CD4-positive, alpha-beta T cell treated with Interleukin-17A for 4 hours (primary cell): ENCODE data around the gene REEP6.

ENCODE experiments used
- DNase-seq: peaks from one replicate; pipeline ENCODE4 v3.0.0-alpha.2; 2020; ENCODE audit warnings: mixed read lengths

The REEP6 gene

DNA sequence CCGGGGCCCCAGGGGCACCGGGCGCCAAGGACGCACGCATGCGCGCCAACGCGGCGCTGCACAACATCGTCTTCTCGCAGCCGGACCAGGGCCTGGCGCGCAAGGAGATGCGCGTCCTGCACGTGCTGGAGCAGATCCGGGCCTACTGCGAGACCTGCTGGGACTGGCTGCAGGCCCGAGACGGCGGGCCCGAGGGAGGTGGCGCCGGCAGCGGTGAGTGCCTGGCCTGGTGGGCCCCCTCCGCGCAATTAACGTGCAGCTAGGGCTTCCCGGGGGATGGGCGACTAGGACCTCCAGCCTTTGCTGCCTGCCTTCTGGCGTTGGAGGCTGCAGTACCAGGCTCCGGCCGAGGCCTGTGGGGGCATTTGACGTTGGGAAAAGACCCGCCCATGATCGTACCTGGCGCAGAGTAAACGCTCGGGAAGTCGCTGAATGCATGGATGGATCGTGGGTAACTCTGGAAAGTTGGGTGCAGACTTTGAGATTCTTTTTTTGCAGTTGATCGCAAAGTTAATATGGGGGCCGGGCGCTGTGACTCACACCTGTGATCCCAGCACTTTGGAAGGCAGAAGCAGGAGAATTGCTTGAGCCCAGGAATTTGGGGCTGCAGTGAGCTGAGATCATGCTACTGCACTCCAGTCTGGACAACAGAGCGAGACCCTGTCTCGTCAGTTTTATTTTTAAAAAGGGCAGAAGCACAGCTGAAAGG lies 33.8 kb upstream of the REEP6 start:
- no peak for DNase-seq

GRCh38 chr19:1457892-1458291 lies 33.1 kb upstream of the REEP6 start:
- DNase-seq: no peak

DNA sequence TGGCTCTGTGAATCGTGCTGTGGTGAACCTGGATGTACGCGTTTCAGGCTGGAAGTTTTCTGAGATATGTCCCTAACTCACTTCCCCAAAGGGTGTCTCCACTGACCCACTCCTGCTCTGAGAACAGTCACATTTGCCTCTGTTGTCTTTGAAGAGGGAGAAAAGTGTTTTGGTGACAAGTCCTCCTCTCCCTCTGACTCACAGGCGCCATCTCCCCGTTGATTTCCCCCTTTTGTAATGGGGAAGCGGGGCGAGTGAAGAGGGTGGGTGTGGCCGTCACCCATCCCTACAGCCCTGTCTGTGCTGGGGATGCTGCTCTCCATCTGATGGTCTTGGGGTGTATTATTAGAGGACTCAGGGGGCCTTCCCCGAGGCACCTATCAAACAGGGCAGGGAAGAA lies 31.5 kb upstream of the REEP6 start:
- no peak for DNase-seq

- no peak for DNase-seq
Measured at GRCh38 chr19:1460033-1460995, 30.7 kb upstream of the REEP6 start.

DNA sequence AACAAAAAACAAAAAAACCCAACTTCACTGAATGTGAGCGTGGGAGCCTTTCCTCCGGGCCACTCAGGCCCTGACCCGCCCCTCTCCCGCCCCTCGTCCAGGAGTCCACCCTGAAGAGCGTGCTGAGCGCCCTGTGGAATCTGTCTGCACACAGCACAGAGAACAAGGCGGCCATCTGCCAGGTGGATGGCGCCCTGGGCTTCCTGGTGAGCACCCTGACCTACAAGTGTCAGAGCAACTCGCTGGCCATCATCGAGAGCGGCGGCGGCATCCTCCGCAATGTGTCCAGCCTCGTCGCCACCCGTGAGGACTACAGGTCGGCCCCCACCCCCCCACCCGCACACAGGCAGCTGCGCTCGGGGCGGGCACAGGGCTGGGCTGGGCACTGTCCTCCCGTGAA lies 29.1 kb upstream of the REEP6 start:
- no peak for DNase-seq

GRCh38 chr19:1465191-1466016 lies 25.6 kb upstream of the REEP6 start:
- peak; percentile 40 for DNase-seq

- DNase-seq: no peak
Measured at GRCh38 chr19:1466018-1466460, 24.9 kb upstream of the REEP6 start.

DNA sequence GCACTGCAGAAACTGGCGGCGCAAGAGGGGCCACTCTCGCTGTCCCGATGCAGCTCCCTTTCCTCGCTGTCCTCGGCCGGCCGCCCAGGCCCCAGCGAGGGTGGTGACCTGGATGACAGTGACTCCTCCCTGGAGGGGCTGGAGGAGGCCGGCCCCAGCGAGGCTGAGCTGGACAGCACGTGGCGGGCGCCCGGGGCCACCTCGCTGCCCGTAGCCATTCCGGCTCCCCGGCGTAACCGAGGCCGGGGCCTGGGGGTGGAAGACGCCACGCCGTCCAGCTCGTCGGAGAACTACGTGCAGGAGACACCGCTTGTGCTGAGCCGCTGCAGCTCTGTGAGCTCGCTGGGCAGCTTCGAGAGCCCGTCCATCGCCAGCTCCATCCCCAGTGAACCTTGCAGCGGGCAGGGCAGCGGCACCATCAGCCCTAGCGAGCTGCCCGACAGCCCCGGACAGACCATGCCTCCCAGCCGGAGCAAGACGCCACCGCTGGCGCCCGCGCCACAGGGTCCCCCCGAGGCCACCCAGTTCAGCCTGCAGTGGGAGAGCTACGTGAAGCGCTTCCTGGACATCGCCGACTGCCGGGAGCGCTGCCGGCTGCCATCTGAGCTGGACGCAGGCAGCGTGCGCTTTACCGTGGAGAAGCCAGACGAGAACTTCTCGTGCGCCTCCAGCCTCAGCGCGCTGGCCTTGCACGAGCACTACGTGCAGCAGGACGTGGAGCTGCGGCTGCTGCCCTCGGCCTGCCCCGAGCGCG lies 24.3 kb upstream of the REEP6 start:
- no peak for DNase-seq

DNA sequence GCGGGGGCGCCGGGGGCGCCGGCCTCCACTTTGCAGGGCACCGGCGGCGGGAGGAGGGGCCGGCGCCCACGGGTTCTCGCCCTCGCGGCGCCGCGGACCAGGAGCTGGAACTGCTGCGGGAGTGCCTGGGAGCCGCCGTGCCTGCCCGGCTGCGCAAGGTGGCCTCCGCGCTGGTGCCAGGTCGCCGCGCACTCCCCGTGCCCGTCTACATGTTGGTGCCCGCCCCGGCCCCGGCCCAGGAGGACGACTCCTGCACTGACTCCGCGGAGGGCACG lies 23.8 kb upstream of the REEP6 start:
- no peak for DNase-seq

DNA sequence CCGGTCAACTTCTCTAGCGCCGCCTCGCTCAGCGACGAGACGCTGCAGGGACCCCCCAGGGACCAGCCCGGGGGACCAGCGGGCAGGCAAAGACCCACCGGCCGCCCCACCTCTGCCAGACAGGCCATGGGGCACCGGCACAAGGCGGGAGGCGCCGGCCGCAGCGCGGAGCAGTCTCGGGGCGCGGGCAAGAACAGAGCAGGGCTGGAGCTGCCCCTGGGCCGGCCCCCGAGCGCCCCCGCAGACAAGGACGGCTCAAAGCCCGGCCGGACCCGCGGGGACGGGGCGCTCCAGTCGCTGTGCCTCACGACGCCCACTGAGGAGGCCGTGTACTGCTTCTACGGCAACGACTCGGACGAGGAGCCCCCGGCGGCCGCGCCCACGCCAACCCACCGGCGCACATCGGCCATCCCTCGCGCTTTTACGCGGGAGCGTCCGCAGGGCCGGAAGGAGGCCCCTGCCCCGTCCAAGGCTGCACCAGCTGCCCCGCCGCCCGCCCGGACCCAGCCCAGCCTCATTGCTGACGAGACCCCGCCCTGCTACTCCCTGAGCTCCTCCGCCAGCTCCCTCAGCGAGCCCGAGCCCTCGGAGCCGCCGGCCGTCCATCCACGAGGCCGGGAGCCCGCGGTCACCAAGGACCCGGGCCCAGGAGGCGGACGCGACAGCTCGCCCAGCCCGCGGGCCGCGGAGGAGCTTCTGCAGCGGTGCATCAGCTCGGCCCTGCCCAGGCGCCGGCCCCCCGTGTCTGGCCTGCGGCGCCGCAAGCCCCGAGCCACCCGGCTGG lies 23.3 kb upstream of the REEP6 start:
- DNase-seq: no peak

GRCh38 chr19:1468274-1468820 lies 22.6 kb upstream of the REEP6 start:
- no peak for DNase-seq

- DNase-seq: peak; percentile 46
Measured at GRCh38 chr19:1468821-1469254, 22.1 kb upstream of the REEP6 start.

DNA sequence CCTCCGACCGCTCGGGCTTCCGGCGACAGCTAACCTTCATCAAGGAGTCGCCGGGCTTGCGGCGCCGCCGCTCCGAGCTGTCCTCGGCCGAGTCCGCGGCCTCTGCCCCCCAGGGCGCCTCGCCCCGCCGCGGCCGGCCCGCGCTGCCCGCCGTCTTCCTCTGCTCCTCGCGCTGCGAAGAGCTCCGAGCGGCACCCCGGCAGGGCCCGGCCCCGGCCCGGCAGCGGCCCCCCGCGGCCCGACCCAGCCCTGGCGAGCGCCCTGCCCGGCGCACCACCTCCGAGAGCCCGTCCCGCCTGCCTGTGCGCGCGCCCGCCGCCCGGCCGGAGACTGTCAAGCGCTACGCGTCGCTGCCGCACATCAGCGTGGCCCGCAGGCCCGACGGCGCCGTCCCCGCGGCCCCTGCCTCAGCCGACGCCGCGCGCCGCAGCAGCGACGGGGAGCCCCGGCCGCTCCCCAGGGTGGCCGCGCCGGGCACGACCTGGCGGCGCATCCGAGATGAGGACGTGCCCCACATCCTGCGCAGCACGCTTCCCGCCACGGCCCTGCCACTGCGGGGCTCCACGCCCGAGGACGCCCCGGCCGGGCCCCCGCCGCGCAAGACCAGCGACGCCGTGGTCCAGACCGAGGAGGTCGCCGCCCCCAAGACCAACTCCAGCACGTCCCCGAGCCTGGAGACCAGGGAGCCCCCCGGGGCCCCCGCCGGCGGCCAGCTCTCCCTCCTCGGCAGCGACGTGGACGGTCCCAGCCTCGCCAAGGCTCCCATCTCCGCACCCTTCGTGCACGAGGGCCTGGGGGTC lies 21.5 kb upstream of the REEP6 start:
- peak; percentile 44 for DNase-seq

DNA sequence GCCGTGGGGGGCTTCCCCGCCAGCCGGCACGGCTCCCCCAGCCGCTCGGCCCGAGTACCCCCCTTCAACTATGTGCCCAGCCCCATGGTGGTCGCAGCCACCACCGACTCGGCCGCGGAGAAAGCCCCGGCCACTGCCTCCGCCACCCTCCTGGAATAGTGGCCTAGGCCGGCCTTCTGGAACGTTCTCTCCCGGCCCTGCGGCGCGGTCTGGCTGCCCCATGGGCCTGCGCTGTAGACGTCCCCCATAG lies 21.0 kb upstream of the REEP6 start:
- DNase-seq: no peak

- DNase-seq: peak; percentile 88
Measured at GRCh38 chr19:1470305-1471009, 20.5 kb upstream of the REEP6 start.

DNA sequence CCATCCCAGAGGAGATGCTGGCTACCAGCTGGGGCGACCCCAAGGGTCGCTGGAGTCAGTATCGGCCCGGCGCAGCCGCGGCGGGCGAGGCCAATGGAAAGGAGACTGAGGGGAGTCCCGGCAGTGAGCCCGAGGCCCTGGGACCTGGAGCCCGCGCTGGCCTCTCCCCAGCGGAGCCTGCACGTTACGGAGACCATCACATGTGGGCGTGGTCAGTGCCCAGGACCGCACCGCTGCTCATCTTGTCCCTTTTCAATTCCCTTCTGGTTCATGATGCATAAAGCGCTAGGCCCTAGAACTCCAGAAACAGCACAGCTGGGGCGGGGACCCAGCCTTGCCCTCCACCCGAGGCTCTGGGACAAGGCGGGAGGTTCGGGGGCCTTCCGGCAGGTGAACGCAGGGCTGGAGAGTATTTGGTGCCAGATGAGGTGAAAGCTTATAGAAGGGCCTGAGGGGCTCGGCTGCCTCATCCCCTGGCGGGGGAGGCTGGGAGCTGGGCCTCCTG lies 19.9 kb upstream of the REEP6 start:
- peak; percentile 48 for DNase-seq

- peak; percentile 49 for DNase-seq
Measured at GRCh38 chr19:1471515-1472160, 19.3 kb upstream of the REEP6 start.

- DNase-seq: no peak
Measured at GRCh38 chr19:1472231-1473084, 18.5 kb upstream of the REEP6 start.
